Measurements from ENCODE around the gene UBALD2. TPM values are rescaled to one million over a fixed set of nuclear protein-coding genes. Genes with fewer than 3 reads are reported as not detected.

The UBALD2 gene
- total RNA-seq, 2 experiments from 2014 or later: 86.4 to 238 TPM

DNA sequence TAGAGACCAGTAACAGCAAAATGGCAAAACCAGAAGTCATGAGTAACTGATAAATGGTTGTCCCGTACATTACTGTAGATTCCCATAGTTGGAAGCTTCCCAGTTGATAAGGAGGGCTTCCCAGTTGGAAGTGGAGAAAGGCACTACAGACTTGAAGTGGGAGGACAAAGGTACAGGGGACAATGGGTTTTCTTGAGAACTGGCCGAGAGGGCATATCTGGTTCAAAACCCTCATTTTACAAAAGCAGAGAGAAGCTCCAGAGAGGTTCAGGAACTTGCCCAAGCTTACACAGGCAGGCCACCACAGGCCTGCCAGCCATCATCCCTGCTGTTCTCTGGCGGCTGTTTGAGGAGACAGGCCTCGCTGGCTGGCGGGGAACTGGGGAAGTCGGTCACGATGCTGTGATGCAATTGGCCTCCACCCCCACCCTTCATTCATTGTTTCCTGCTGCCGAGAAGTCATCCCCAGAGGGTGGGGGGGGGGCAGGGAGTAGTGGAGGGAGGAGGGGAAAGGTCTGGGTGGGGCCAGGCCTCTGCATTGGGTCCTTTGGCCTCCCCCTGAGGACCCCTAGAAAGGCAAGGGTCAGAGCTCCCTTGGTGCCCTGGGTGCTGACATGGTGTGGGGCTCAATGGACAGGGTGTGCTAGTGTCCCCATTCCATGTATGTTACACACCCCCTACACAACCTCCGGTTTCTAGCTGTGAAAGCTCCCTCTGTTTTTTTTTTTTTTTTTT, 3.0 kb downstream of the UBALD2 start:
- no peaks in the 10 kb centered on the region for H3K9me2 ChIP-seq (ENCODE audit: insufficient read depth, low read length)
- H3K4me1 ChIP-seq (ENCODE audit: insufficient read depth, low read length, poor library complexity, severe bottlenecking): peaks cover 83% of the 10 kb centered on the region
- H4K20me1 ChIP-seq (ENCODE audit: insufficient read depth, low read length): no peaks in the 10 kb centered on the region
- H3K79me2 ChIP-seq (ENCODE audit: insufficient read depth, low read depth, low read length): peaks cover 44% of the 10 kb centered on the region
- 0 out of 2 replicates have a peak overlapping the region, but pooled peaks have one; percentile 0 for H2AFZ ChIP-seq (ENCODE audit: low read length)
- peak; percentile 90 for DNase-seq (ENCODE audit: low spot score)
- BruUV-seq (replicated peaks): TSS peak; percentile 93
- ChIA-PET POLR2A (interaction anchor here (0.6 to 2.1 kb wide), 13 partner anchors 12 to 889 kb away, joined by 3 to 13 read pairs (median 4); no protein-coding TSS in a partner anchor), CTCF (ENCODE audit: unreplicated experiment) (interaction anchor here (0.6 to 1.4 kb wide), 2 partner anchors 12 to 22 kb away, joined by 4 to 5 read pairs; no protein-coding TSS in a partner anchor)
- H3K4me3 ChIP-seq (ENCODE audit: low read depth, low read length, poor library complexity, severe bottlenecking): peak overlapping the region; percentile 89
- H3K4me2 ChIP-seq (ENCODE audit: low read length): peak overlapping the region; percentile 87
- TF ChIP-seq, protein P1, sequence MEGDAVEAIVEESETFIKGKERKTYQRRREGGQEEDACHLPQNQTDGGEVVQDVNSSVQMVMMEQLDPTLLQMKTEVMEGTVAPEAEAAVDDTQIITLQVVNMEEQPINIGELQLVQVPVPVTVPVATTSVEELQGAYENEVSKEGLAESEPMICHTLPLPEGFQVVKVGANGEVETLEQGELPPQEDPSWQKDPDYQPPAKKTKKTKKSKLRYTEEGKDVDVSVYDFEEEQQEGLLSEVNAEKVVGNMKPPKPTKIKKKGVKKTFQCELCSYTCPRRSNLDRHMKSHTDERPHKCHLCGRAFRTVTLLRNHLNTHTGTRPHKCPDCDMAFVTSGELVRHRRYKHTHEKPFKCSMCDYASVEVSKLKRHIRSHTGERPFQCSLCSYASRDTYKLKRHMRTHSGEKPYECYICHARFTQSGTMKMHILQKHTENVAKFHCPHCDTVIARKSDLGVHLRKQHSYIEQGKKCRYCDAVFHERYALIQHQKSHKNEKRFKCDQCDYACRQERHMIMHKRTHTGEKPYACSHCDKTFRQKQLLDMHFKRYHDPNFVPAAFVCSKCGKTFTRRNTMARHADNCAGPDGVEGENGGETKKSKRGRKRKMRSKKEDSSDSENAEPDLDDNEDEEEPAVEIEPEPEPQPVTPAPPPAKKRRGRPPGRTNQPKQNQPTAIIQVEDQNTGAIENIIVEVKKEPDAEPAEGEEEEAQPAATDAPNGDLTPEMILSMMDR (conservative IDR thresholded peaks at IDR 0.05; ENCODE audit: low read length): no peak
- TF ChIP-seq EZH2phosphoT487 (IDR thresholded peaks at IDR 0.05; ENCODE audit: borderline replicate concordance, low read depth, low read length): no peak
- peak overlapping the region; percentile 85 for H3K27ac ChIP-seq (ENCODE audit: low read depth, low read length, poor library complexity, severe bottlenecking)
- intact Hi-C loops (cut with micrococcal nuclease; ENCODE audit: unreplicated experiment): loop anchor here (5.0 to 10.0 kb wide), 7 partner anchors 227 to 1197 kb away; partner anchors contain the start of genes JMJD6, METTL23, MRPL38 and RECQL5
- no peaks in the 10 kb centered on the region for H3K9me3 ChIP-seq (ENCODE audit: low read length)
- peaks cover 26% of the 10 kb centered on the region for H3K36me3 ChIP-seq (ENCODE audit: insufficient read depth, low read length)

- ChIA-PET POLR2A (interaction anchor here (0.6 to 7.6 kb wide), 8 partner anchors 7 to 890 kb away, joined by 3 to 72 read pairs (median 4); partner anchors contain the start of gene UBALD2), CTCF (ENCODE audit: unreplicated experiment) (interaction anchor here (0.6 to 1.6 kb wide), 4 partner anchors 9 to 123 kb away, joined by 3 to 5 read pairs (median 3); no protein-coding TSS in a partner anchor)
- Histone ChIP-seq H3K27ac (ENCODE audit: low read depth, low read length, poor library complexity, severe bottlenecking) (peak overlapping the region; percentile 85), H2AFZ (ENCODE audit: low read length) (no peak overlapping the region), H3K4me2 (ENCODE audit: low read length) (peak overlapping the region; percentile 87), H4K20me1 (ENCODE audit: insufficient read depth, low read length) (no peaks in the 10 kb centered on the region), H3K9me2 (ENCODE audit: insufficient read depth, low read length) (no peaks in the 10 kb centered on the region), H3K4me1 (ENCODE audit: insufficient read depth, low read length, poor library complexity, severe bottlenecking) (peaks cover 83% of the 10 kb centered on the region), H3K9me3 (ENCODE audit: low read length) (no peaks in the 10 kb centered on the region), H3K79me2 (ENCODE audit: insufficient read depth, low read depth, low read length) (peaks cover 44% of the 10 kb centered on the region), H3K36me3 (ENCODE audit: insufficient read depth, low read length) (peaks cover 26% of the 10 kb centered on the region), H3K4me3 (ENCODE audit: low read depth, low read length, poor library complexity, severe bottlenecking) (peak overlapping the region; percentile 89)
- DNase-seq (ENCODE audit: low spot score): peak; percentile 45
- intact Hi-C loops (cut with micrococcal nuclease; ENCODE audit: unreplicated experiment): loop anchor here (5.0 to 10.0 kb wide), 7 partner anchors 226 to 1196 kb away; partner anchors contain the start of genes JMJD6, METTL23, MRPL38 and RECQL5
- no TSS peak for BruUV-seq (replicated peaks)
- TF ChIP-seq EZH2phosphoT487 (IDR thresholded peaks at IDR 0.05; ENCODE audit: borderline replicate concordance, low read depth, low read length): no peak
Observed at GRCh38 chr17:76268991-76269981, 4.1 kb downstream of the UBALD2 start.
